ENCODE measurements around the gene PDXP. TPM values are rescaled to one million over a fixed set of nuclear protein-coding genes. Genes with fewer than 3 reads are reported as not detected.

Gene PDXP
- total and polyA plus RNA-seq, 9 of the 15 experiments (the other 6 are each of a cell fraction or from before 2014, with no cell fraction given) = 7.9 to 54.2 (median 38.8) TPM

DNA sequence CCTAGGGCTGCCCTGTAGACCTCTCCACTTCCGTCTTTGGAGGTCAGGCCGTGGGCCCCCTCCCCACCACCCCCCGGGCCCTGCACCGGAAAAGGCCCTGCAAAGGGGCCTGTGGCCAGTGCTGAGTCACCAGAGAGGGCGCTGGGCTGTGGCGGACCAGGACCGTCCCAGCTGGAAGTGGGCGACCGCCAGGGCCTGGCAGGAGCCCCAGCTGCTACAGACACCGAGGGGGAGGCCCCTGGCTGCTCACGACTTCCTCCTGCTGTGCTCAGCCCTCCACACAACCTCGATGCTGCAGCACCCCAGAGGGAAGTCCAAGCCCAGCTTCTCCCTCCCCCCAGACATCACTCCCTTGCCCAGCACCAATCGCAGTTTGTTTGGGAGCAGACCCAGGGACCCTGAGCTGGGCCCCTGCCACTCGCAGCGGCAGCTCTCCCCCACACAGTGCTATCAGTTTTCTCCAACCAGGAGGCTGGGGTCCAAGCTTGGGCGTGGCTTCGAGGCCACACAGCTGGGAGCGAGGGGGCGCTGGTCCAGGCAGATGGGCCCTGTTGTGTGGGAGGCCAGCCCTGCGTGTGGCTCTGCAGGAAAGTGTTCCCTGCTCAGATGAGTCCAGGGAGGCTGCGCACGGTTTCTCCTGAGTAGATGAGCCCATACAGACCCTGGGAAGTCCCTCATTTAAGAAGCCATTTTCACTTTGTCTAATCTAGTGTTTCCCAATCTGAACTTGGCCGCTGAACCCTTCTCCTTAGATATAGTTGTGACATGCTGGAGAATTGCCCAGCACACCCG lies 24.7 kb upstream of the PDXP start (continued):
- TF ChIP-seq ZNF395 (CRISPR knock-in tag; IDR thresholded peaks at IDR 0.05) = 0 out of 2 replicates have a peak, but pooled peaks have one; percentile 36
- 0 out of 2 replicates have a peak, but pooled peaks have one; percentile 17 for TF ChIP-seq RB1 (IDR thresholded peaks at IDR 0.05; ENCODE audit: low read depth)
- TF ChIP-seq, protein P1, sequence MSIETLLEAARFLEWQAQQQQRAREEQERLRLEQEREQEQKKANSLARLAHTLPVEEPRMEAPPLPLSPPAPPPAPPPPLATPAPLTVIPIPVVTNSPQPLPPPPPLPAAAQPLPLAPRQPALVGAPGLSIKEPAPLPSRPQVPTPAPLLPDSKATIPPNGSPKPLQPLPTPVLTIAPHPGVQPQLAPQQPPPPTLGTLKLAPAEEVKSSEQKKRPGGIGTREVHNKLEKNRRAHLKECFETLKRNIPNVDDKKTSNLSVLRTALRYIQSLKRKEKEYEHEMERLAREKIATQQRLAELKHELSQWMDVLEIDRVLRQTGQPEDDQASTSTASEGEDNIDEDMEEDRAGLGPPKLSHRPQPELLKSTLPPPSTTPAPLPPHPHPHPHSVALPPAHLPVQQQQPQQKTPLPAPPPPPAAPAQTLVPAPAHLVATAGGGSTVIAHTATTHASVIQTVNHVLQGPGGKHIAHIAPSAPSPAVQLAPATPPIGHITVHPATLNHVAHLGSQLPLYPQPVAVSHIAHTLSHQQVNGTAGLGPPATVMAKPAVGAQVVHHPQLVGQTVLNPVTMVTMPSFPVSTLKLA (conservative IDR thresholded peaks at IDR 0.05) = peak; percentile 2 to 36; a peak in 1 of 4 replicates
- 0 out of 2 replicates have a peak, but pooled peaks have one; percentile 6 for TF ChIP-seq CEBPB (tag; IDR thresholded peaks at IDR 0.05)
- no peak for TF ChIP-seq CBX3 (IDR thresholded peaks at IDR 0.05; ENCODE audit: borderline replicate concordance in 1 of 2, low read length in 2 of 2)
- TF ChIP-seq EHMT2 (IDR thresholded peaks at IDR 0.05) = no peak
- no peak for TF ChIP-seq CREB3 (tag; conservative IDR thresholded peaks at IDR 0.05; ENCODE audit: low read depth)
- TF ChIP-seq, protein P2, sequence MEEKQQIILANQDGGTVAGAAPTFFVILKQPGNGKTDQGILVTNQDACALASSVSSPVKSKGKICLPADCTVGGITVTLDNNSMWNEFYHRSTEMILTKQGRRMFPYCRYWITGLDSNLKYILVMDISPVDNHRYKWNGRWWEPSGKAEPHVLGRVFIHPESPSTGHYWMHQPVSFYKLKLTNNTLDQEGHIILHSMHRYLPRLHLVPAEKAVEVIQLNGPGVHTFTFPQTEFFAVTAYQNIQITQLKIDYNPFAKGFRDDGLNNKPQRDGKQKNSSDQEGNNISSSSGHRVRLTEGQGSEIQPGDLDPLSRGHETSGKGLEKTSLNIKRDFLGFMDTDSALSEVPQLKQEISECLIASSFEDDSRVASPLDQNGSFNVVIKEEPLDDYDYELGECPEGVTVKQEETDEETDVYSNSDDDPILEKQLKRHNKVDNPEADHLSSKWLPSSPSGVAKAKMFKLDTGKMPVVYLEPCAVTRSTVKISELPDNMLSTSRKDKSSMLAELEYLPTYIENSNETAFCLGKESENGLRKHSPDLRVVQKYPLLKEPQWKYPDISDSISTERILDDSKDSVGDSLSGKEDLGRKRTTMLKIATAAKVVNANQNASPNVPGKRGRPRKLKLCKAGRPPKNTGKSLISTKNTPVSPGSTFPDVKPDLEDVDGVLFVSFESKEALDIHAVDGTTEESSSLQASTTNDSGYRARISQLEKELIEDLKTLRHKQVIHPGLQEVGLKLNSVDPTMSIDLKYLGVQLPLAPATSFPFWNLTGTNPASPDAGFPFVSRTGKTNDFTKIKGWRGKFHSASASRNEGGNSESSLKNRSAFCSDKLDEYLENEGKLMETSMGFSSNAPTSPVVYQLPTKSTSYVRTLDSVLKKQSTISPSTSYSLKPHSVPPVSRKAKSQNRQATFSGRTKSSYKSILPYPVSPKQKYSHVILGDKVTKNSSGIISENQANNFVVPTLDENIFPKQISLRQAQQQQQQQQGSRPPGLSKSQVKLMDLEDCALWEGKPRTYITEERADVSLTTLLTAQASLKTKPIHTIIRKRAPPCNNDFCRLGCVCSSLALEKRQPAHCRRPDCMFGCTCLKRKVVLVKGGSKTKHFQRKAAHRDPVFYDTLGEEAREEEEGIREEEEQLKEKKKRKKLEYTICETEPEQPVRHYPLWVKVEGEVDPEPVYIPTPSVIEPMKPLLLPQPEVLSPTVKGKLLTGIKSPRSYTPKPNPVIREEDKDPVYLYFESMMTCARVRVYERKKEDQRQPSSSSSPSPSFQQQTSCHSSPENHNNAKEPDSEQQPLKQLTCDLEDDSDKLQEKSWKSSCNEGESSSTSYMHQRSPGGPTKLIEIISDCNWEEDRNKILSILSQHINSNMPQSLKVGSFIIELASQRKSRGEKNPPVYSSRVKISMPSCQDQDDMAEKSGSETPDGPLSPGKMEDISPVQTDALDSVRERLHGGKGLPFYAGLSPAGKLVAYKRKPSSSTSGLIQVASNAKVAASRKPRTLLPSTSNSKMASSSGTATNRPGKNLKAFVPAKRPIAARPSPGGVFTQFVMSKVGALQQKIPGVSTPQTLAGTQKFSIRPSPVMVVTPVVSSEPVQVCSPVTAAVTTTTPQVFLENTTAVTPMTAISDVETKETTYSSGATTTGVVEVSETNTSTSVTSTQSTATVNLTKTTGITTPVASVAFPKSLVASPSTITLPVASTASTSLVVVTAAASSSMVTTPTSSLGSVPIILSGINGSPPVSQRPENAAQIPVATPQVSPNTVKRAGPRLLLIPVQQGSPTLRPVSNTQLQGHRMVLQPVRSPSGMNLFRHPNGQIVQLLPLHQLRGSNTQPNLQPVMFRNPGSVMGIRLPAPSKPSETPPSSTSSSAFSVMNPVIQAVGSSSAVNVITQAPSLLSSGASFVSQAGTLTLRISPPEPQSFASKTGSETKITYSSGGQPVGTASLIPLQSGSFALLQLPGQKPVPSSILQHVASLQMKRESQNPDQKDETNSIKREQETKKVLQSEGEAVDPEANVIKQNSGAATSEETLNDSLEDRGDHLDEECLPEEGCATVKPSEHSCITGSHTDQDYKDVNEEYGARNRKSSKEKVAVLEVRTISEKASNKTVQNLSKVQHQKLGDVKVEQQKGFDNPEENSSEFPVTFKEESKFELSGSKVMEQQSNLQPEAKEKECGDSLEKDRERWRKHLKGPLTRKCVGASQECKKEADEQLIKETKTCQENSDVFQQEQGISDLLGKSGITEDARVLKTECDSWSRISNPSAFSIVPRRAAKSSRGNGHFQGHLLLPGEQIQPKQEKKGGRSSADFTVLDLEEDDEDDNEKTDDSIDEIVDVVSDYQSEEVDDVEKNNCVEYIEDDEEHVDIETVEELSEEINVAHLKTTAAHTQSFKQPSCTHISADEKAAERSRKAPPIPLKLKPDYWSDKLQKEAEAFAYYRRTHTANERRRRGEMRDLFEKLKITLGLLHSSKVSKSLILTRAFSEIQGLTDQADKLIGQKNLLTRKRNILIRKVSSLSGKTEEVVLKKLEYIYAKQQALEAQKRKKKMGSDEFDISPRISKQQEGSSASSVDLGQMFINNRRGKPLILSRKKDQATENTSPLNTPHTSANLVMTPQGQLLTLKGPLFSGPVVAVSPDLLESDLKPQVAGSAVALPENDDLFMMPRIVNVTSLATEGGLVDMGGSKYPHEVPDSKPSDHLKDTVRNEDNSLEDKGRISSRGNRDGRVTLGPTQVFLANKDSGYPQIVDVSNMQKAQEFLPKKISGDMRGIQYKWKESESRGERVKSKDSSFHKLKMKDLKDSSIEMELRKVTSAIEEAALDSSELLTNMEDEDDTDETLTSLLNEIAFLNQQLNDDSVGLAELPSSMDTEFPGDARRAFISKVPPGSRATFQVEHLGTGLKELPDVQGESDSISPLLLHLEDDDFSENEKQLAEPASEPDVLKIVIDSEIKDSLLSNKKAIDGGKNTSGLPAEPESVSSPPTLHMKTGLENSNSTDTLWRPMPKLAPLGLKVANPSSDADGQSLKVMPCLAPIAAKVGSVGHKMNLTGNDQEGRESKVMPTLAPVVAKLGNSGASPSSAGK (IDR thresholded peaks at IDR 0.05) = no peak
- TF ChIP-seq HDAC1 (IDR thresholded peaks at IDR 0.05) = 0 out of 4 replicates have a peak, but pooled peaks of 1 of the 2 experiments have one; percentile 28
